Activated T-helper 17 cell treated with anti-CD3 and anti-CD28 coated beads, Interleukin-2, amount 50 U/mL, for 72 hours (primary cell): Measurements from ENCODE around the gene TMEM81. TPM values are rescaled to one million over a fixed set of nuclear protein-coding genes. Genes with fewer than 3 reads are reported as not detected.

ENCODE experiments used
- ATAC-seq: fragments of 150-1000 bp; cut with Tn5 transposase; replicated peaks from 2 replicates; pipeline ENCODE4 v1.10.0; 2021; ENCODE audit warnings: mild to moderate bottlenecking, moderate library complexity
- H3K27ac Mint-ChIP-seq: one replicate; pipeline ENCODE4 v1.8.0; 2022; ENCODE audit warnings: mixed read lengths
- H3K27me3 Mint-ChIP-seq: one replicate; pipeline ENCODE4 v1.8.0; 2022; ENCODE audit warnings: mixed read lengths
- H3K36me3 Mint-ChIP-seq: one replicate; pipeline ENCODE4 v1.8.0; 2022; ENCODE audit warnings: low read depth, mild to moderate bottlenecking, mixed read lengths
- H3K4me1 Mint-ChIP-seq: one replicate; pipeline ENCODE4 v1.8.0; 2022; ENCODE audit warnings: mixed read lengths
- H3K4me3 Mint-ChIP-seq: one replicate; pipeline ENCODE4 v1.8.0; 2022; ENCODE audit warnings: mild to moderate bottlenecking, mixed read lengths
- H3K9me3 Mint-ChIP-seq: one replicate; pipeline ENCODE4 v1.8.0; 2022; ENCODE audit warnings: mixed read lengths
- total RNA-seq, 2 donors: library from RNA; stranded (reverse); gene quantifications; one replicate each; pipeline ENCODE4 v1.2.3, GENCODE V29; 2022

The TMEM81 gene
- total RNA-seq, 2 donors from 2014 or later: 3.1 to 3.9 TPM

DNA sequence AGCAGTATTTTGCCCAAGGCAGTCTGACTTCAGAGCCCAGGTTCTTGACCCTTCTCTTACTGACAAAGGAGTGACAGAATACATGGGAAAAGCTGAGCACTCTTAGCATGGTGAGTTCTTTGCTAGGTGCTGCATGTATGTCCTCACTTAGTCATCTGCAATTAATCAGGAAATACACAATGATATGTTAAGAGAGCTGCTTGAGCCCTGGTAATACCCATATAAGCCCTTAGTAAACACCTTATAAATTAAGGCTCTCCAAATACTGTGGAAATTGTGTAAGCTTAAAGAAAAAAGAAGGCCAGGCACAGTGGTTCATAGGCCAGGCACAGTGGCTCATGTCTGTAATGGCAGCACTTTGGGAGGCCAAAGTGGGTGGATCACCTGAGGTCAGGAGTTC, 14.0 kb upstream of the TMEM81 start:
- Mint-ChIP-seq H3K9me3 (no peaks in the 10 kb centered on the region), H3K27me3 (no peaks in the 10 kb centered on the region)

GRCh38 chr1:205095422-205095821, 11.2 kb upstream of the TMEM81 start:
- no peak for ATAC-seq
- Mint-ChIP-seq H3K27ac (peak overlapping the region; percentile 5), H3K4me1 (peaks cover 3% of the 10 kb centered on the region)

More for the DNA sequence above, 14.0 kb upstream of the TMEM81 start:
- peaks cover 98% of the 10 kb centered on the region for H3K36me3 Mint-ChIP-seq
- ATAC-seq: no peak
- no peak overlapping the region for H3K4me3 Mint-ChIP-seq
- H3K27ac Mint-ChIP-seq: no peak overlapping the region
- no peaks in the 10 kb centered on the region for H3K4me1 Mint-ChIP-seq

DNA sequence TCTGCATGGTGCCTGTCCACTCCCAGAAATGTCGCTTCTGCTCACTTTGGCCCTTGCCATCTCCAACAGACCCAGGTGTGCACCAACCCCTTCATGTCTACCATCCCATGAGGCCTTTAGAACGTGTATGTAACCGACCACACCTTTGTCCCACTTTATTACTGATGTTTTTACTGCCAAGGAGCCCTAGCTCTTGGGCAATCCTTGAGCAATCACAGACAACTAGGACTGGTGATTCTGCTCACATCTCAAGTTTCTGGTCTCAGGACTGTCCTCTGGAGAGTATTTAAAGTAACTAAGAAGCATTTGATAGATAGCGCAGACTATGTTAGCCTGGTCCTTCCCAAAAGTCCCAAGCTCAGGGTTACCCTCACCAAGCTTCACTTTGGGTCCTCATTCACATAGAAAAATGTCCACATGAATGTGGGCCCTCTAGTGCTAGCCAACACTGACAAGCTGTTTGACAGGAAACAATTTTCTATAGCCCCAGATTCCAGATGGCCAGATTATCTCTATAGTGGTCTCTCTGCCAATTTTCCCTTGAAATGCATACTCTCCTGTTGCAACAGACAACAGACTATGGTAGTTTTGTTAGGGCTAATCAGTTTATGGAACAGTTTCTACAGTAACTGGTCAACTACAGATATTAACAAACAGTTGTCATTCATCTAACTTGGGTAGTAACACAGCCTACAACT, 6.9 kb upstream of the TMEM81 start:
- no peak for ATAC-seq
- peaks cover 4% of the 10 kb centered on the region for H3K4me1 Mint-ChIP-seq
- H3K36me3 Mint-ChIP-seq: peaks cover 98% of the 10 kb centered on the region

More at GRCh38 chr1:205095422-205095821, 11.2 kb upstream of the TMEM81 start:
- H3K27me3 Mint-ChIP-seq: no peaks in the 10 kb centered on the region
- H3K36me3 Mint-ChIP-seq: peaks cover 98% of the 10 kb centered on the region
- H3K9me3 Mint-ChIP-seq: no peaks in the 10 kb centered on the region
- H3K4me3 Mint-ChIP-seq: no peak overlapping the region

GRCh38 chr1:205088341-205088740, 4.1 kb upstream of the TMEM81 start:
- H3K4me3 Mint-ChIP-seq: no peak overlapping the region
- H3K36me3 Mint-ChIP-seq: peaks cover 94% of the 10 kb centered on the region
- H3K27ac Mint-ChIP-seq: no peak overlapping the region
- H3K9me3 Mint-ChIP-seq: no peaks in the 10 kb centered on the region
- H3K27me3 Mint-ChIP-seq: no peaks in the 10 kb centered on the region
- ATAC-seq: no peak
- H3K4me1 Mint-ChIP-seq: peaks cover 4% of the 10 kb centered on the region

More for the DNA sequence above, 6.9 kb upstream of the TMEM81 start:
- Mint-ChIP-seq H3K9me3 (no peaks in the 10 kb centered on the region), H3K4me3 (no peak overlapping the region), H3K27me3 (no peaks in the 10 kb centered on the region), H3K27ac (peak overlapping the region; percentile 89)

DNA sequence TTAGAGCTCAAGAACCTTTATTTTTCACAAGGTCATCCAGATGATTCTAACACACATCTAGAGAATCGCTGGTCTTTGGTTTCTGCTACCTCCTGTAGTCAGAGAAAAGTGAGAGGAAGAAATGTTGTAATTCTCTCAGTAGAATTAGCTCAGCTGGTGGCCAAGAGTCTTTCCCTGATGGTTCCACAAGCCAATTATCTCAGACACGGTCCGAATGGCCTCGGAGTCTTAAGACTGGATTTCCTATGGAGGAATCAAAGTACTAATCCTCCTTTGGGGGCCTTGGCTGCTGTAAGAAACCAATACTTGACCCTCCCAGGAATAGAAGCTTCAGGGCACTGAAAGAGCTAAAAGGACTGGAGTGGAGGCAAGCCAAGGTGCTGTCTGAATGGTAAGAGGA, 1.8 kb downstream of the TMEM81 start:
- H3K36me3 Mint-ChIP-seq: peaks cover 36% of the 10 kb centered on the region
- no peaks in the 10 kb centered on the region for H3K4me1 Mint-ChIP-seq
- no peak overlapping the region for H3K27ac Mint-ChIP-seq
- no peak overlapping the region for H3K4me3 Mint-ChIP-seq
- ATAC-seq: no peak
- H3K9me3 Mint-ChIP-seq: no peaks in the 10 kb centered on the region
- H3K27me3 Mint-ChIP-seq: no peaks in the 10 kb centered on the region

- H3K27me3 Mint-ChIP-seq: no peaks in the 10 kb centered on the region
- no peak for ATAC-seq
- no peaks in the 10 kb centered on the region for H3K4me1 Mint-ChIP-seq
- H3K9me3 Mint-ChIP-seq: no peaks in the 10 kb centered on the region
- no peak overlapping the region for H3K4me3 Mint-ChIP-seq
- H3K36me3 Mint-ChIP-seq: no peaks in the 10 kb centered on the region
- H3K27ac Mint-ChIP-seq: no peak overlapping the region
Measured at GRCh38 chr1:205077934-205078311, 6.3 kb downstream of the TMEM81 start.

DNA sequence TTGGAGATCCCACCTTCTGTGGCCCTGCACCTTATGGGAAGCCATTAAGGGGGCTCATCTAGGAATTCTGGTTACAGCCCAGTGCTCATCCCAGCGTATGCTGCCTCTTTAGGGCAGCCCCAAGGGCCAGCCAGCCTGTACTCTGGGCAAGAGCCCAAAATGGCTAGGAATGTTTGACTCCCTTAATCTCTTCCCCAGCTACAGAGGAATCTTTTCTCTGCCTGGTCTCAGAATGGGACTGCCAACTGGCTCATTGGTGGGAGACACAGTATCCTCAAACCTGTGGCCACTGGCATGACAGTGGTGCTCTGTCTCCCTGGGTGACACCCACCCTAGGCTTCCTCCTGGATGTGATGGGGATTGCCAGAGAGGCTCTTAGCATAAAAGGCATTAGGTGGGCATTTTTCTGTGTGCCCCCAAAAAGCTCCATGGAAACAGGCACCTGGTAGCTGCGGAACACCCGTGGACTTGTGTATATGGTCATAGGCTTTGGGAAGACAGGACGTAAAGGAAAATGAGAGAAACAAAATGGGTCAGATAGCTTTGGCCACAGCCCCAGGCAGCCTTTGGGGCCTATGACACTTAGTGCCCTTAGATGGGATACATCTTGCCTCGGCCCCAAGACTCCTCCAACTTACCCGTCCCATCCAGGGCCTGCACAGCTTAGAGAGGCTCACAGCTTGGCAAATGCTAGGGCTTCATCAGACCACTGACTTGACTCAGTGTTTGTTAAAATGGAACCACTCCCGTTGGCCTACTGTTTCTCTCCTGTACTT, 6.9 kb downstream of the TMEM81 start:
- Mint-ChIP-seq H3K27ac (no peak overlapping the region), H3K27me3 (no peaks in the 10 kb centered on the region), H3K9me3 (no peaks in the 10 kb centered on the region), H3K4me1 (no peaks in the 10 kb centered on the region), H3K36me3 (no peaks in the 10 kb centered on the region), H3K4me3 (no peak overlapping the region)
- no peak for ATAC-seq

- no peak overlapping the region for H3K27ac Mint-ChIP-seq
- H3K4me3 Mint-ChIP-seq: no peak overlapping the region
- no peak for ATAC-seq
- H3K4me1 Mint-ChIP-seq: no peaks in the 10 kb centered on the region
- no peaks in the 10 kb centered on the region for H3K9me3 Mint-ChIP-seq
- no peaks in the 10 kb centered on the region for H3K27me3 Mint-ChIP-seq
- H3K36me3 Mint-ChIP-seq: no peaks in the 10 kb centered on the region
Measured at GRCh38 chr1:205076245-205076761, 8.0 kb downstream of the TMEM81 start.

DNA sequence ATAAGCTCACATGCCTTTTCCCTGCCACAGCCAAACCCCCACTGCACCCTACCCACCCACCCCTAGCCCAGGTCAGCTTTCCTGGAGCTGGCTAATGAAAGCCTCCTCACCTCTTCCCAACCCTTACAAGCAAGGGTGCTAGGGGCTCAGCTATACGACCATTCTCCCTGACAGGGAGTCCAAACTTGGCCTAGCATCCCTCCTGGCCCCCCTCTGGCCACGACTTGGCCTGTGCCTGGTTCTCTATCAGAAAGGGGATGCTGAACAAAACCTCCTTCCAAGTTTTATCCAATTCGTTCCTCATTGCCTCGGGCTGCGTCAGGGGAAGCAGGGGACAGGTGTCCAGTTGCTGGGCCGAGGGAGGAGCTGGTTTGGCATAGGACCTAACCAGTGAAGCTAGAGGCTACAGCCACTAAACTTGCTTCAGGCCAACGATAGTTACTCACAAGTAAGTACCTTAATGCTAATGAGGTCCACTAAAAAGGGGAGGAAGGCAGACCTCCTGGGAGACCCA, 8.6 kb downstream of the TMEM81 start:
- Mint-ChIP-seq H3K36me3 (no peaks in the 10 kb centered on the region), H3K27me3 (no peaks in the 10 kb centered on the region), H3K9me3 (no peaks in the 10 kb centered on the region), H3K4me3 (no peak overlapping the region), H3K27ac (no peak overlapping the region), H3K4me1 (no peaks in the 10 kb centered on the region)
- ATAC-seq: no peak

GRCh38 chr1:205074513-205074912, 9.7 kb downstream of the TMEM81 start:
- Mint-ChIP-seq H3K27me3 (no peaks in the 10 kb centered on the region), H3K36me3 (no peaks in the 10 kb centered on the region), H3K27ac (no peak overlapping the region), H3K9me3 (no peaks in the 10 kb centered on the region), H3K4me1 (no peaks in the 10 kb centered on the region), H3K4me3 (no peak overlapping the region)
- no peak for ATAC-seq

DNA sequence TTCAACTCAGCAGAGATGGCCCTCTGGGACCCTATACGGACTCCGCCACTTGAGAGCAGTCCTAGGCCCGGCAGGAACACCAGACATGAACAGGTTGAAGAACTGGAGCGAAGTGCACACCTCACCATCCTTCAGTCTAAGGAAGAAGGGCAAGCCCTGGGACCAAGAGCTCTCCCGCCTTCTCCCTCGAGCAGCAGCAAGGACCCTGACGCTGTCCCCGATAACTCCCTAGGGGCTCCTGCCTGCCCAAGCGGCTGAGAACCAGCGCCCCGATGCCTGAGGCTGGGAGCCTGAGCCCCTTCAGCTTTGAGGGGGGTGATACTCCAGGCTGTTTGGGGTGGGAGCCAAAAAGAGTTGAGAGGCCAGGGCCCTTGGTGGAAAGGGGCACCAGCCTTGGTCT, 10.2 kb downstream of the TMEM81 start:
- no peaks in the 10 kb centered on the region for H3K27me3 Mint-ChIP-seq
- no peaks in the 10 kb centered on the region for H3K9me3 Mint-ChIP-seq
- H3K4me3 Mint-ChIP-seq: no peak overlapping the region
- H3K36me3 Mint-ChIP-seq: no peaks in the 10 kb centered on the region
- H3K27ac Mint-ChIP-seq: no peak overlapping the region
- no peaks in the 10 kb centered on the region for H3K4me1 Mint-ChIP-seq
- ATAC-seq: no peak

DNA sequence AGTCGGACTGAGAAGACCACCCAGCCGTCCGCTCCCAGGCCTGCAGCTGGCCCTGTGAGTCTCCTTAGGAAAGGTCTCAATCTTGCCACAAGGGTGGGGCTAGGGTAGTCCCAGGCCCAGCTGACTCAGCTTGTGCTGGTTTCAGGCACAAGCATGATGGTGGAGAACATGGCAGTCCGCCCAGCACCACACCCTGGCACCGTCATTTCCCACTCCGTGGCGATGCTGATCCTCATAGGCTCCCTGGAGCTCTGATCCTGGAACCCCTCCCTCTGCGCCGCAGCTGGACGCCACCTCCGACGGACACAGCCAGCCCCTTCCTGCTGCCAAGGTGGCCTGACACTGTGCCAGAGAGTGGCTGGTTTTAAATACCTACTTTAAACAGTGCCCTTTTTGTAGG, 10.7 kb downstream of the TMEM81 start:
- H3K4me1 Mint-ChIP-seq: no peaks in the 10 kb centered on the region
- H3K36me3 Mint-ChIP-seq: no peaks in the 10 kb centered on the region
- no peak overlapping the region for H3K4me3 Mint-ChIP-seq
- H3K27me3 Mint-ChIP-seq: no peaks in the 10 kb centered on the region
- no peak overlapping the region for H3K27ac Mint-ChIP-seq
- ATAC-seq: no peak
- H3K9me3 Mint-ChIP-seq: no peaks in the 10 kb centered on the region

- Mint-ChIP-seq H3K4me1 (no peaks in the 10 kb centered on the region), H3K36me3 (no peaks in the 10 kb centered on the region), H3K9me3 (no peaks in the 10 kb centered on the region), H3K27ac (no peak overlapping the region), H3K27me3 (no peaks in the 10 kb centered on the region), H3K4me3 (no peak overlapping the region)
- ATAC-seq: no peak
Measured at GRCh38 chr1:205072881-205073280, 11.4 kb downstream of the TMEM81 start.

DNA sequence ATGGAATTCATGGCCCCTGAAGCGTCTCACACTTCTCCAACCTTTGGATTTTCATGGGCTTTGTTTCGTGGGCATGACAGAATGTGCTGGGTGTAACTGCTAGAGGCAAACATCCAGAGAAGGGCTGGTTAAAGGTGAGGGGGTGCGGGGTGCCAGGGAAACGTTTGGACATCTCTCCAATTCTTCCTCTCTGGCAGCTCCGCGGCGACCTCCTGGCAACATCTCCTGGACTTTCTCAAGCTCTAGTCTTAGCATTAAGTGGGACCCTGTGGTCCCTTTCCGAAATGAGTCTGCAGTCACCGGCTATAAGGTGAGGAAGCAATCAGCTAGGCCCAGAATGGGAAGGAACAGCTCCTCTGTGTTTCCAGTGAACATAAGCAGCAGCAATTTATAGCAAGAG, 12.0 kb downstream of the TMEM81 start:
- Mint-ChIP-seq H3K9me3 (no peaks in the 10 kb centered on the region), H3K27ac (no peak overlapping the region), H3K36me3 (no peaks in the 10 kb centered on the region), H3K27me3 (no peaks in the 10 kb centered on the region), H3K4me3 (no peak overlapping the region), H3K4me1 (no peaks in the 10 kb centered on the region)
- no peak for ATAC-seq

- H3K27ac Mint-ChIP-seq: no peak overlapping the region
Measured at GRCh38 chr1:205071801-205072200, 12.5 kb downstream of the TMEM81 start.

More at GRCh38 chr1:205071801-205072200, 12.5 kb downstream of the TMEM81 start:
- no peaks in the 10 kb centered on the region for H3K36me3 Mint-ChIP-seq
- H3K4me3 Mint-ChIP-seq: no peak overlapping the region
- H3K27me3 Mint-ChIP-seq: no peaks in the 10 kb centered on the region
- no peaks in the 10 kb centered on the region for H3K9me3 Mint-ChIP-seq
- ATAC-seq: no peak
- no peaks in the 10 kb centered on the region for H3K4me1 Mint-ChIP-seq
